ENCODE data around the gene LMOD2.

Gene LMOD2

GRCh38 chr7:123669485-123669884, 13.8 kb downstream of the LMOD2 start:
- no peak for DNase-seq (ENCODE audit: low read depth in 1 of 2, low spot score in 1 of 2)

GRCh38 chr7:123673137-123673732, 17.6 kb downstream of the LMOD2 start:
- DNase-seq (ENCODE audit: low read depth in 1 of 2, low spot score in 1 of 2) = no peak

DNA sequence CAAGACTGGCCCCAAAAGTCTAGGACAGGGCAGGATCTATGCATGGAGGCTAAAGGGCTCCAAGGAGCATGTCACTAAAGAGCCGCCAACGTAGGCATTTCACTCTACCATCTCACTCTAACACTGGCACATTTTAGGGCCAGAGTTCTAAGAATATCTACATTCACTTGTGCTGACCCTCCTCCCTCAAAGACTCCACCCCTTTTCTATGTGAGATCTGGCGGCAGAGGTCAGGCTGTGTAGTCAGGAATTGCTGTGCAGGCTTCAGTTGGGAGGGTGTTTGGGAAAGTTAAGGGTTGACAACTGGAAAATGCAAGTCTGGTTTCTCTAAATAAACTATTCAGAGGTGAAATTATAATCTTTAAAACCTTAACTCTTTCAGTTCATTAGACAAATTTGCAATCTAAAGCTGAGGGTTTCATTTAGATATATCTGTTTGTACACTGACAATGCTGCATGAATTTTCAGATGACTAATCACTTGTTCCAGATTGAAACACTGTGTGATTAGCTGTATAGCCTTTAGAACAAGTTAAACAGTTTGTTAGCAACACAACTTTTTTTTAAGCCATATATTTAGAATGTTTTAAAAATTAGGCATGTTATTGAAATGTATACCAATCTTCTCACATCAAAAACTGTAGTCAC, 18.2 kb downstream of the LMOD2 start:
- DNase-seq (ENCODE audit: low read depth in 1 of 2, low spot score in 1 of 2) = no peak

GRCh38 chr7:123674399-123675180, 18.9 kb downstream of the LMOD2 start:
- DNase-seq (ENCODE audit: low read depth in 1 of 2, low spot score in 1 of 2) = no peak

DNA sequence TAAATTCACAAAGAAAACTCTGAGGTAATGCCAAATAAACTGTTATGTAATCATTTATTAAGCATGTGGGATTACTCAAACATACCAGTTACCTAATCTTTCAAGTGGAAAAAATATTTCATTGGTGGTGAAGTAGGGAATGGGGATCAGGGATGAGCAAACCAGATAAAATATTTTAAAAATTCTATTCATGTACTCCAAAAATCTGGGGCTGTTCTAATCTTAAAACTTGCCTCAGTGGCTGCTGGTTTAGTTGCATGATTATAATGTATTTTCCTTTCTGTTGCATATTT, 19.5 kb downstream of the LMOD2 start:
- no peak for DNase-seq (ENCODE audit: low read depth in 1 of 2, low spot score in 1 of 2)

DNA sequence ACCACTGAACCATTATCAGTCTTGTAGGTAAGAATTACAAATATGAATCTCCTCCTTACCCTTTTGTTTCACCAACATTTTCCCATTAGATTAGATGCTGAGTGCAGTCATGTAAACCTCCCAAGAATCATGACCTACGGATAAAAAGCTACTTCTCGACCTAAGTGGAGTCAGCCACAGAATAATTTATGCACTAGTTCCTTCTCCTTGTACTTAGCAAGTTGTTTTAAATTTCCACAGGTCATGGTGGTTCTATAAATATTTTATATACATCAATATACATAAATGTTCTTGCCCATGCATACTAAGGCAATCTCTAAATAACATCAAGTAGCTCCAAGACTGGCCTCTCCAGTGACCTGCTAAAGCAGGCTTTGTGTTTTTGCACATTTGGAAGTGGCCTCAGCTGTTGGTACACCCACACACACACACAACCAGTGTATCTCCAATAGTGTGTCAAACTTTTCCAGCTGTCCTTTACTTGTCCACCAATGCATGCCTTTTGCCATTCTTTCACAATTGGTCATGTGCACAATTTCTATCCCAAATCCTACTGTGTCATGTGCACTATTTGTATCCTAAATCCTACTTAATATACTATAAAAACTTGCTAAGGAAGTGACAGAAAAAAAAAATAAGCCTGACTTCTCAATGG, 21.5 kb downstream of the LMOD2 start:
- no peak for DNase-seq (ENCODE audit: low read depth in 1 of 2, low spot score in 1 of 2)

DNA sequence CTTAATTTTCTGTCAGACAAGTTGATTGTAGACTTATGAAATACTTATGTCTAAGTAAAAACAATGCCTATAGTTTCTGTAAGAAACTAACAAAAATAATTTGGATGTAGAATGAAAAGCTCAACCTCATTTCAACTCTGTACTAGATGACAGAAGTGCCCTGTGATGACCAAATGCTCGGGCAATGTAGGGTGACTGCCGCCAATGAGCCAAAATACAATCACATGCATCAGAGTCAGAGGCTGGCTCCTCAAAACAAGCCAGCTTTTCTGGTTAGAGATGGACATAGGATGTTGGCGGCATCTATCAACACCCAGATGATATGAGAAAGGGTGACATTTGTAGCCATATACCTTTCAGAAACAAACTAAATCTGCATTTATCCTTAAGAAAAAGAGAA, 23.9 kb downstream of the LMOD2 start:
- no peak for DNase-seq (ENCODE audit: low read depth in 1 of 2, low spot score in 1 of 2)

GRCh38 chr7:123680580-123680979, 24.9 kb downstream of the LMOD2 start:
- DNase-seq (ENCODE audit: low read depth in 1 of 2, low spot score in 1 of 2) = no peak

DNA sequence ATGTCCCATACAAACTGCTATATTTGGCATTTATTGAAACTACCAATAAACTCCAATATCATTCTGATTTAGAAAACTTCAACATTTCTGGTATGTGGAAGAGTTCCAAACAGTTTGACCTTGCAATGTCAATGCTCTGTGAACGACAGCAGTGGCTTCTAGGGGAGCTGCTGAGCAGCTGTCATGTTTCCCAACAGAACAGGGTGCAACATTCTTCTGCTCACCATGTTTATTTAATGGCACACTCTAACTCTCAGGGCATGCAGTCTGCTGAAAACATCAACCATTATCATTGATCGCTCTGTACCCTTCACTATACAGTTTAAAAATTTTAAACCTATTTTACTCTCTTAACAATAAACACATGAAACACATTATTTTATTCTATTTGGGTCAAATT, 25.9 kb downstream of the LMOD2 start:
- DNase-seq (ENCODE audit: low read depth in 1 of 2, low spot score in 1 of 2) = no peak

DNA sequence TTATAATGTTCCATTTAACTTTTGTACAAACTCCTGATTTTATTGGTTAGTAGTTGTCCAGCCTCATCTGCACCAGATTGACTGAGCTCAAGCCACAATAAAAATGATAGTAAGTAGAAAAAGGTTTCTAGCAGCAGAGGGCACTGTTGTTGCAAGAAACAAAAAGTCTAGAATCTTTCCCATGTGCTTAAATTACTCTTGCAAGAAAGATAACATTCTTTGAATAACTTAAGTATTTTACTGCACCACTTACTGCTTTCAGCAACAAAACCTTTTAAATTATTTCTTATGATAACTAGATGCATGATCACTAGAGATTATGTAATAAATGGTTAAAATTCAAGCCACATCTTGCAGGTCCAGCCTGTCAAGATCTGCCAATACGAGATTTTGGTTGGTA, 27.0 kb downstream of the LMOD2 start:
- DNase-seq (ENCODE audit: low read depth in 1 of 2, low spot score in 1 of 2) = no peak

- DNase-seq (ENCODE audit: low read depth in 1 of 2, low spot score in 1 of 2) = no peak
Observed at GRCh38 chr7:123687161-123687560, 31.5 kb downstream of the LMOD2 start.

DNA sequence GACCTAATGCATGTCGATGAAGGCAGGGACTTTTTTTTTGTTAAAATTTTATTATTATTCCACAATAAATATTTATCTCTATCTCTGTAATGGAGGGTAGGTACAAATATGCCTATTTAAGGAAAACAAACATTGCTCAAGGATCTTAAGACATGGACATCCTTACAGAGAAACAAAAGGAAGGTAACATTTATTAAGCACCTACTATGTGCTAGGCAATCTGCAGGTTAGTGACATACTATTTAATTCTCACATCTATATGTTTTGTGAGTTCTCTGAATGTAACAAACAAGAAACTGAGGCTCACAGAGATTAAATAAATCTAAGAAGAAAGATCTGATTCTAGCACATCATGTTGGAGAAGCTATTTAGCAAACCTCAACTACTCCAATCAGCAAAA, 32.1 kb downstream of the LMOD2 start:
- DNase-seq (ENCODE audit: low read depth in 1 of 2, low spot score in 1 of 2) = no peak

DNA sequence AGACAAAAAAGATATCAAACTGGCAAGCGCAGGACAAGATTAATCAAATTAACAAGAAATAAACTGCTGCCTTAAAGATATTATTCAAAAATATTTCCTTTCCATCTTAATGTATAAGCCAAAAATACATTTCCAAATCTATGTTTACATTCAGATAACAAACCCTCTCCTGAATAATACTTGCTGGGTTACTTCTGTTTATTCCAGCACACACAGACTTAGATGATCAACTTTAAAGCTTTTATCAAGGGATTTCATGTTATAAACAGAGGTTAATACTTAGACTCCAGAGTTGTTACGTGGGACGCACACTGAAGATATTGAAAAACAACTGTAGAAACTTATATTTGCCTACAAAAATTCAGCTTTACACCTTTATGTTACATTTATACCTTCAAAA, 33.6 kb downstream of the LMOD2 start:
- DNase-seq (ENCODE audit: low read depth in 1 of 2, low spot score in 1 of 2) = no peak

GRCh38 chr7:123690550-123690949, 34.9 kb downstream of the LMOD2 start:
- DNase-seq (ENCODE audit: low read depth in 1 of 2, low spot score in 1 of 2) = no peak

DNA sequence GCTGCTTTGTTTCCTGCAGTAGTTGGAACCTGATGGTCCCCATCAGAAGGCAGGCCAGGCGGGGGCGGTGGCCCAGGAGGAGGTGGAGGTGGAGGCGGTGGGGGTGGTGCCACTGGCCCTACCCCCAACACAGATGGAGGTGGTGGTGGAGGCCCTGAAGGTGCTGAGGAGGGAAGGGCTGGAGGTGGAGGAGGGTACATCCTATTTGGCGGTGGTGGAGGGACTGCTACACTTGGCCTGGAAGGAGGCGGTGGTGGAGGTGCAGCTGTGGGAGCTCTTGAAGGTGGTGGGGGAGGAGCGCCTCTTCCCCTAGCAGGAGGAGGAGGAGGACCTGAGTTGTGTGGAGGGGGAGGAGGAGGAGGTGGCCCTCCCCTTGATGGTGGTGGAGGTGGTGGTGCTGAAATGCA, 36.8 kb downstream of the LMOD2 start:
- DNase-seq (ENCODE audit: low read depth in 1 of 2, low spot score in 1 of 2) = no peak

DNA sequence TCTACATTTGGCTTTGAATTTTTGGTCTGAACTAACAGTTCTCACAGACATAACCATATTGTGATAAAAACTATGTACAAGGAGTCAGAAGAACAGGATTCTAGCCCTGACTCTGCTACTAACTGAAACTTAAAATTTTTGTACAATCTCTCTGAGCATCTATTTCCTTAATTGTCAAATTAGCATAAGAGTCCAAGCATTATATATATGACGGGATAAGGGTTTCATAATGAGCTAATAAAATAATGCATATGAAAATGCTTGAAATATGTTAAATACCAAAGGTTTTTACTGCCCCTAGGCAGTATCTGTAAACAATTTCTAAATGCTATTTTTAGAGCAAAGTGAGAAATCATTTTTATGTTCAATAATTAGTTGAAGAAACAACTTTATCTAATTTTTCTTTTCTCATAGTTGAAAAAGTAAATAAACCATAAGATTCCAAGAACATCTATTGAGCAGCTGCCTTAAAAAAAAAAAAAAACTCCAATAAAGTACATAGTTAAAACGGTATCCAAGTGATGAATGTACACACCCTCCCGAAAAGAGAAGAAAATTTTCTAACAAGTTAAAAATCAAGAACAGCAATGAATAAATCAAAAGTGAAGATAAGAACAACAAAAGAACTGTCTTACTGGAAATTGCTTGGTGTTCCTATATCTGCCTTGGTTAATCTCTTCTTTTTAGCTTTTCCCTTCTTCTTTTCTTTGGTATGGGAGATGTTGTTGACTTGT, 40.4 kb downstream of the LMOD2 start:
- DNase-seq (ENCODE audit: low read depth in 1 of 2, low spot score in 1 of 2) = no peak

DNA sequence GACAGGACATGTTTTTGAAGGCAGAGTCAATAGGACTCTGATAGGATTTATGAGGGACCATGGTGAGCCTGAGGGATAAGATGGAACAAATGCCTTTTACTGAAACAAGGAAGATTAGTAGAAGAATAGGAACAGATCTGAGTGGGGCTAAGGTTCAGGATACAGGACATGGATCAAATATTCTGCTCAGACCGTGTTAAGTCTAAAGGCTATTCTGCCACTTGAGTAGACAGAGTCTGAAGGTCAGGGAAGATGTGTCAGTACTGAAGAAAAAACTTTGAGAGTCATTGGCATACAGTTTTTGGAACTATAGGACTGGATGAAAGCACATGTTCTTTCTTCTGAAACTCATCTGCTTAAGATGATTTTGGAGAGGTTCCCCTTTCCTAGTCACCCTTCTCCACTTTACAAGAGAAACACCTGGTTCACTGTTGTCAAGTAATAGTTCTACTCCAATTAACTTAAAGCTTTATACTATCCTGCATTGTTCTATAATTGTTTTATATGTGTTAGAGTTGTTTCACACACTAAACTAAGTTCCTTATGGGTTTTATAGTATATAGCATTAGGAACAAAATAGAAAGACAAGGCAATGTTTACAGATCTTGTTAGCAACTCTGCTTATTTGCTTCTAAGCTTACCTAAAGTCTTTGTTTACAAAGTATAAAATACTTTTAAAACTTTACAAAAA, 49.7 kb downstream of the LMOD2 start:
- no peak for DNase-seq (ENCODE audit: low read depth in 1 of 2, low spot score in 1 of 2)

GRCh38 chr7:123709525-123709924, 53.9 kb downstream of the LMOD2 start:
- no peak for DNase-seq (ENCODE audit: low read depth in 1 of 2, low spot score in 1 of 2)

GRCh38 chr7:123710683-123711082, 55.0 kb downstream of the LMOD2 start:
- no peak for DNase-seq (ENCODE audit: low read depth in 1 of 2, low spot score in 1 of 2)

GRCh38 chr7:123711832-123712293, 56.2 kb downstream of the LMOD2 start:
- no peak for DNase-seq (ENCODE audit: low read depth in 1 of 2, low spot score in 1 of 2)

DNA sequence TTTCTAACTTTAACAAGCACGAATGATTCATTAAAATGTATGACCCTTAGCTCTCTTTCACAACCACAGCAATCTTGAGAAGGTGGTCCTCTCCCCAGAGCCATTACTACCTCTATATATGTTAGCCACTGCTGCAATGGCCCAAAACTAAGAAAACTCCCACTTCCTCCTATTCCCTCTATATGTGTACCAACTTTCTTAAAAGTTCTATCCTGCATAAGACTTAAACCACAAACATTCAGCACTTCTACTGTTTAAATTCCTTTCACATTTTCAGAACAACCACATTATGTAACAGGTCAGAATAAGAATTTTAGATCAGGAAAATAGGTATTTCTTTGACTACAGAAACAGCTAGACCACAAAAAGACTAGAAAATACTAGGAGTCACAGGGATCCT, 57.0 kb downstream of the LMOD2 start:
- no peak for DNase-seq (ENCODE audit: low read depth in 1 of 2, low spot score in 1 of 2)

All from stimulated activated CD4-positive, alpha-beta T cell treated with anti-CD3 and anti-CD28 coated beads, Interleukin-15, amount 100 ng/mL, for 1 hour (primary cell).